Astrocyte of the cerebellum (primary cell): ENCODE data around the gene IFNAR1.

Source experiments
- DNase-seq: peaks from one replicate; pipeline ENCODE4 v3.0.0-alpha.2; 2011; ENCODE audit warnings: low read depth
- H3K4me3 ChIP-seq: 2 replicates; pipeline ENCODE4 v1.5.1; 2011; ENCODE audit warnings: mild to moderate bottlenecking, low read depth, low read length, moderate library complexity
- CTCF ChIP-seq: IDR thresholded peaks from 2 replicates; pipeline ENCODE4 v1.5.1; 2012; ENCODE audit warnings: low read length, low read depth, moderate library complexity, mild to moderate bottlenecking; ENCODE audit errors: missing control alignments
- in situ Hi-C: cut with HindIII; loops from 2 replicates; pipeline ENCODE4 v1.10.0; 2017; ENCODE audit warnings: low sequenced_read_pairs

The IFNAR1 gene

GRCh38 chr21:33386222-33386784, 61.5 kb downstream of the IFNAR1 start:
- TF ChIP-seq CTCF, result peak; percentile 36
- no peak overlapping the region for H3K4me3 ChIP-seq
- no peak for DNase-seq
- in situ Hi-C loops, result no loop called here

- no peak for DNase-seq
- in situ Hi-C loops, result no loop called here
- no peak overlapping the region for H3K4me3 ChIP-seq
- TF ChIP-seq CTCF, result no peak
These were observed 62.5 kb downstream of the IFNAR1 start for GRCh38 chr21:33387294-33387693.

GRCh38 chr21:33388188-33388587, 63.4 kb downstream of the IFNAR1 start:
- no peak for DNase-seq

GRCh38 chr21:33390479-33390878, 65.7 kb downstream of the IFNAR1 start:
- in situ Hi-C loops, result no loop called here
- no peak for TF ChIP-seq CTCF
- H3K4me3 ChIP-seq, result no peak overlapping the region
- no peak for DNase-seq

More at GRCh38 chr21:33388188-33388587, 63.4 kb downstream of the IFNAR1 start:
- TF ChIP-seq CTCF, result no peak
- in situ Hi-C loops, result no loop called here
- no peak overlapping the region for H3K4me3 ChIP-seq

GRCh38 chr21:33391656-33392055, 66.9 kb downstream of the IFNAR1 start:
- no peak for DNase-seq
- in situ Hi-C loops, result no loop called here
- TF ChIP-seq CTCF, result no peak
- H3K4me3 ChIP-seq, result no peak overlapping the region

GRCh38 chr21:33392284-33392985, 67.7 kb downstream of the IFNAR1 start:
- TF ChIP-seq CTCF, result no peak
- in situ Hi-C loops, result no loop called here

GRCh38 chr21:33393348-33393747, 68.6 kb downstream of the IFNAR1 start:
- no peak for DNase-seq
- in situ Hi-C loops, result no loop called here
- TF ChIP-seq CTCF, result no peak
- H3K4me3 ChIP-seq, result no peak overlapping the region

More at GRCh38 chr21:33392284-33392985, 67.7 kb downstream of the IFNAR1 start:
- H3K4me3 ChIP-seq, result no peak overlapping the region
- no peak for DNase-seq
